ENCODE results near the gene PKNOX2.

PKNOX2 gene

DNA sequence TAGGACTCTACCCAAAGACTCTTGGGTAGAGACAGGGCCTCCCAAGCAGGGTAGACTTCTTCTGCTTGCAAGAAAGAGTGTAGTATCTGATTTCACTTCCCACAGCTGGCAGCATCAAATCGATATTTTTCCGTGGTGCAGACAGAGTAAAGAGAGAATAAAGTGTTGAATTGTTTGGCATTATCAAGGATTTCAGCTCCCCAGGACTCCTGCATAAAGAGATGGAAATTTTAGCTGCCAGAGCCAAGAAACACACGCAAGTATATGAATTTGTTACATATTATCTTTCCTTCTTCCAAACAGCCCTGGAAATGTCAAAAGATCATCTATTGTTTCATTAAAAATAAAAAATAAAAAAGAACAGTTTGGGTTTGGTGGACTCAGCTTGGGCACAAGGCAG is 136.8 kb downstream of the PKNOX2 start:
- Histone ChIP-seq H3K9ac (no peak overlapping the region), H3K4me2 (no peak overlapping the region), H3K4me1 (ENCODE audit: low read depth, poor library complexity, severe bottlenecking) (no peaks in the 10 kb centered on the region), H3K27ac (no peak overlapping the region), H3K79me2 (ENCODE audit: insufficient read depth, low read depth) (no peaks in the 10 kb centered on the region), H3K27me3 (ENCODE audit: insufficient read depth, low read depth) (no peaks in the 10 kb centered on the region), H4K20me1 (ENCODE audit: insufficient read depth) (no peaks in the 10 kb centered on the region), H3K36me3 (ENCODE audit: insufficient read depth) (no peaks in the 10 kb centered on the region), H3K4me3 (IDR thresholded peaks at IDR 0.05; ENCODE audit: insufficient read depth, low read depth, low read length) (no peak overlapping the region), H2AFZ (ENCODE audit: low read depth) (no peak overlapping the region)
- TF ChIP-seq, protein P1, sequence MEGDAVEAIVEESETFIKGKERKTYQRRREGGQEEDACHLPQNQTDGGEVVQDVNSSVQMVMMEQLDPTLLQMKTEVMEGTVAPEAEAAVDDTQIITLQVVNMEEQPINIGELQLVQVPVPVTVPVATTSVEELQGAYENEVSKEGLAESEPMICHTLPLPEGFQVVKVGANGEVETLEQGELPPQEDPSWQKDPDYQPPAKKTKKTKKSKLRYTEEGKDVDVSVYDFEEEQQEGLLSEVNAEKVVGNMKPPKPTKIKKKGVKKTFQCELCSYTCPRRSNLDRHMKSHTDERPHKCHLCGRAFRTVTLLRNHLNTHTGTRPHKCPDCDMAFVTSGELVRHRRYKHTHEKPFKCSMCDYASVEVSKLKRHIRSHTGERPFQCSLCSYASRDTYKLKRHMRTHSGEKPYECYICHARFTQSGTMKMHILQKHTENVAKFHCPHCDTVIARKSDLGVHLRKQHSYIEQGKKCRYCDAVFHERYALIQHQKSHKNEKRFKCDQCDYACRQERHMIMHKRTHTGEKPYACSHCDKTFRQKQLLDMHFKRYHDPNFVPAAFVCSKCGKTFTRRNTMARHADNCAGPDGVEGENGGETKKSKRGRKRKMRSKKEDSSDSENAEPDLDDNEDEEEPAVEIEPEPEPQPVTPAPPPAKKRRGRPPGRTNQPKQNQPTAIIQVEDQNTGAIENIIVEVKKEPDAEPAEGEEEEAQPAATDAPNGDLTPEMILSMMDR (conservative IDR thresholded peaks at IDR 0.05; ENCODE audit: low read depth, low read length), result no peak

DNA sequence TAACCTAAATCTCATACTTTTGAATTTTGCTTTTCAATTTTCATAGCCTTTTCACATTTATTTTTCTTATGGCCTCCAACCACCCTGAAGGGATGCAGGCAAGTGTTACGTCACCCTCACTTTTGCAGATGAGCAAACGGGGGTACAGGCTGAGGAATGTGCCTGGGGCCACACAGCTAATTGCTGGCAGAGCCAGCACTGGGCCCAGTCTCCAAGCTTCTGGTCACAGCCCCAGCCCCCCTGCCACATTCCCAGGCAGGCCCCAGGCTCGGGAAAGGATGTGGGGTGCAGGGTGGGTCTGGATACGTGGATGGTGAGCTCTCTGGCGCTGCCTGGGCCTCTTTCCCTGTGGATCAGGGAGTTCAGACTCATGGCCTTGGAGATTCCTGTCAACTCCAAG is 138.6 kb downstream of the PKNOX2 start:
- no peaks in the 10 kb centered on the region for H3K79me2 ChIP-seq (ENCODE audit: insufficient read depth, low read depth)
- H2AFZ ChIP-seq (ENCODE audit: low read depth), result no peak overlapping the region
- no peaks in the 10 kb centered on the region for H4K20me1 ChIP-seq (ENCODE audit: insufficient read depth)
- no peak overlapping the region for H3K9ac ChIP-seq
- H3K4me1 ChIP-seq (ENCODE audit: low read depth, poor library complexity, severe bottlenecking), result no peaks in the 10 kb centered on the region
- no peaks in the 10 kb centered on the region for H3K36me3 ChIP-seq (ENCODE audit: insufficient read depth)
- no peak overlapping the region for H3K27ac ChIP-seq
- no peak overlapping the region for H3K4me2 ChIP-seq
- H3K4me3 ChIP-seq (IDR thresholded peaks at IDR 0.05; ENCODE audit: insufficient read depth, low read depth, low read length), result no peak overlapping the region
- TF ChIP-seq, protein P1 (conservative IDR thresholded peaks at IDR 0.05; ENCODE audit: low read depth, low read length), result no peak
- H3K27me3 ChIP-seq (ENCODE audit: insufficient read depth, low read depth), result no peaks in the 10 kb centered on the region

DNA sequence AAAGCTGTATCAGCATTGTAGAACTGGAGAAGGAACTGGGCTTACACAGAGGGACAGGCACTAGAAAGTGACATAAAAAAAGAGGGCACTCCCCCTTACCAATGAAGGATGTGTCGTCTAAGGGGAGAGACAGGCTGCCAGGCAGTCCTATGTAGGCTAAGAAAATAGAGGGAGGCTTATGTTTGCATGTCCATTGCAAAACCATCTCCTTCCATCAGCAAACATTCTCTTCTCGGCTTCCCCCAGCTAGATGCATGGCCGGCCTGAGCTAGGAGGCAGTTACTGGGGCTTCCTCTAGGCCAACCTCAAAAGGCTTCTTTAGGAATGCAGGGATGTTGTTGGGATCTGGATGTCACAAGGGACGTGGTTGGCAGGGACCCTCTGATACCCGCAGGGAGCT is 139.1 kb downstream of the PKNOX2 start:
- Histone ChIP-seq H2AFZ (ENCODE audit: low read depth) (no peak overlapping the region), H3K27me3 (ENCODE audit: insufficient read depth, low read depth) (no peaks in the 10 kb centered on the region), H3K79me2 (ENCODE audit: insufficient read depth, low read depth) (no peaks in the 10 kb centered on the region), H3K9ac (no peak overlapping the region), H3K36me3 (ENCODE audit: insufficient read depth) (no peaks in the 10 kb centered on the region), H3K4me1 (ENCODE audit: low read depth, poor library complexity, severe bottlenecking) (no peaks in the 10 kb centered on the region), H3K27ac (no peak overlapping the region), H3K4me3 (IDR thresholded peaks at IDR 0.05; ENCODE audit: insufficient read depth, low read depth, low read length) (no peak overlapping the region), H3K4me2 (no peak overlapping the region), H4K20me1 (ENCODE audit: insufficient read depth) (no peaks in the 10 kb centered on the region)
- TF ChIP-seq, protein P1 (conservative IDR thresholded peaks at IDR 0.05; ENCODE audit: low read depth, low read length), result no peak

DNA sequence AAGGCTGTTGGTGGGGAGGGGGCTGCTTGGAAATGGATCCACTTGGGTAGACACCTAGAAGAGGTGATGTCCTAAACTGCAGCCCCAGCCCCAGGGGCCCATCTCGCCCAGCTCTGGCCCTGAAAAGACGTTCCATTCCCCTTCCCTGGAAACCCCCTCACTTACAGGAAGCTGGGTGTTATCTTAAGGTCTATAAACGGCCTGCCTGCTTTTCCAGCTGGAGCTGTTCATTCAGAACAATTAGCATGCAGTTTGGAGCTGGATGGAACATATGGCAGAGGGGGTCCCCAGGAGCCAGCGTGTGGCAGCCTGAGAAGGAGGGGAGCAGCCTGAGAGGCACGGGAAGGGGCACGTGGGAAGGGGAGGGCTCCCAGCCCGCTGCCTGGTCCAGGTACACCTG is 139.6 kb downstream of the PKNOX2 start:
- no peak overlapping the region for H3K9ac ChIP-seq
- no peaks in the 10 kb centered on the region for H3K36me3 ChIP-seq (ENCODE audit: insufficient read depth)
- H2AFZ ChIP-seq (ENCODE audit: low read depth), result no peak overlapping the region
- H3K79me2 ChIP-seq (ENCODE audit: insufficient read depth, low read depth), result no peaks in the 10 kb centered on the region
- no peak overlapping the region for H3K4me3 ChIP-seq (IDR thresholded peaks at IDR 0.05; ENCODE audit: insufficient read depth, low read depth, low read length)
- H3K4me1 ChIP-seq (ENCODE audit: low read depth, poor library complexity, severe bottlenecking), result no peaks in the 10 kb centered on the region
- no peak overlapping the region for H3K27ac ChIP-seq
- no peak overlapping the region for H3K4me2 ChIP-seq
- H3K27me3 ChIP-seq (ENCODE audit: insufficient read depth, low read depth), result no peaks in the 10 kb centered on the region
- no peaks in the 10 kb centered on the region for H4K20me1 ChIP-seq (ENCODE audit: insufficient read depth)
- TF ChIP-seq, protein P1 (conservative IDR thresholded peaks at IDR 0.05; ENCODE audit: low read depth, low read length), result no peak
